ENCODE data around the gene AIF1L.
"Not testable (repeated sequence)": the region's sequence is repeated elsewhere in the genome, so short reads cannot be mapped to it uniquely, and the experiment has no call there.

Gene AIF1L

DNA sequence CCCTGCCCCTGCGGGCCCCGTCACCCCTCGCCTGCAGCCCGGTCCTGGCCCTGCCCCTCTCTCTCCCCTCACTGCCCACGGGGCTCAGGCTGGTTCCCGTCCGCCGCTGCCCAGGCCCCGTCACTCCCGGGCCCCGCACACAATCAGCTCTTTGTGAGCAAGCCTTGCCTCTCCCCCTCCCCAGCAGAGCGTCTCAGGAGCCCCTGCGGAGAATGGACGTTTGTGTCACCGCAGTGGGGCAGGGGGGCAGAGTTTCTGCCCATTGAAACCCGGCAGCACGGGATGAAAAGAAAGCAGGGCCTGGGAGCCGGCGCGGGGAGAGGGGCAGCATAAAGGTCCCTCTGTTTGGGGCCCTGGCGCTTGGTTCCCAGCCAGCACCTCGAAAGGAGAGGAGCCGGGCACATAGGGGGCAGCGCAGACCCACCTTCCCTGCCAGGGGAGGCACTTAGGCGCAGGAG lies 15.6 kb downstream of the AIF1L start:
- no peak overlapping the region for H3K9ac ChIP-seq (ENCODE audit: low read depth in 1 of 2, low read length in 2 of 2)
- H3K36me3 ChIP-seq (ENCODE audit: control insufficient read depth in 2 of 2, insufficient read depth in 2 of 2, low read length in 2 of 2), result no peaks in the 10 kb centered on the region
- no peaks in the 10 kb centered on the region for H3K27me3 ChIP-seq (ENCODE audit: control insufficient read depth in 2 of 2, insufficient read depth in 2 of 2, low read length in 2 of 2)
- H3K27ac ChIP-seq (ENCODE audit: low read depth in 2 of 2, low read length in 2 of 2), result no peak overlapping the region
- no peaks in the 10 kb centered on the region for H3K4me1 ChIP-seq (ENCODE audit: control insufficient read depth in 2 of 2, insufficient read depth in 2 of 2, low read length in 2 of 2)
- no peaks in the 10 kb centered on the region for H3K9me3 ChIP-seq (ENCODE audit: control insufficient read depth in 2 of 2, low read length in 2 of 2)
- no peak overlapping the region for H3K4me3 ChIP-seq (ENCODE audit: low read length in 2 of 2)

DNA sequence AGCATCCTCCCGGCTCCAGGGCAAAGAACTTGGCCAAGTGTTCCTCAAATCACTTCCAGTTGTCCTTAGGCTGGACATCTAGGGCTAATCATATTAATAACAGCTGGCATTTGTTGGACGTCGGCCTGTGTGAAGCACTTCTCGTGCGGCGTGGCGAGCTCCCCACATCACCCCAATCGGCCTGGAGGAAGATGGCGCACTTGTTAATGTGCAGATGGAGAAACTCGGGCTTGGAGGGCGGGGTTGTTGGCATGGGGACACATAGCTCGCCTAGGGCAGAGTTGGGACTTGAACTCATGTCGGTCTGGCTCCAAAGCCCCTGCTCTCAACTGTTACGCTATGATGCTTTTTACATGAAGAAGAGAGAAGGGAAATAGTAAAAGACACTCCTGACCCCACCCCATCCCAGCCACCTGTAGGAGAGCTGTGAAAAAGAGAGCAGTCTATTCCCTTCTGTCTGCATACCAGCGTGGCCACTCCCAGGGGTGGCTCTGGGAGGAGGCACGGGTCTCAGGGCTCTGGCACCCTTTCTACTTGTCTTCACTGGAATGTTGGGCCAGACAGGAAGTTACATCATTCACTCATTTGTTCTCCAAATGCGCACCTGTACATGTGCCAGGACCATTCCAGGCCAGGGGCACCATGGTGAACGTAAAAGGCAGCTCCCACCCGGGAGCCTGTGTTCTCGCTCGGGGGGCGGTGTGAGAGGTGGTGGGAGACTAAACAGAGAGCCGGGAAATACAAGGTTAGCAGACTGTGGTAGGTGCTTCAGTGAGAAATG lies 16.2 kb downstream of the AIF1L start:
- H3K27ac ChIP-seq (ENCODE audit: low read depth in 2 of 2, low read length in 2 of 2), result no peak overlapping the region
- H3K4me1 ChIP-seq (ENCODE audit: control insufficient read depth in 2 of 2, insufficient read depth in 2 of 2, low read length in 2 of 2), result no peaks in the 10 kb centered on the region
- no peaks in the 10 kb centered on the region for H3K36me3 ChIP-seq (ENCODE audit: control insufficient read depth in 2 of 2, insufficient read depth in 2 of 2, low read length in 2 of 2)

DNA sequence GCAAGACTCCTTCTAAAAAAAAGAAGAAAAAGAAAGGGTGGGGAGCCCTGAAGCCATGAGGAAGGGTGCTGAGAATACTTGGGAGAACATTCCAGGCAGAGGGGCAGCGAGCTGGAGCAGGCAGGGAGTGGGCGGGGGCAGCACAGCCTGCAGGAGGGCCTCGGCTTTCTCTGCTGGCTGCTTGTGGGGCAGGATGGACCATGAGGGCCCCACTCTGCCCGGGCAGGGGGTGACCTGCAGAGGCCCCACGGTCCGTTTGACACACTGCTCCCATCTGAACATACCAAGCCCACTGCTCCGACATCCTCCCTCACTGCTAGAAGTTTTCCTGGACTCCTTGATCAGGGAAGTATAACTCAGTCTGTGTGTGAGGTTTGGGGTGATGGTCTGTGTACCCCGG lies 17.3 kb downstream of the AIF1L start:
- H3K36me3 ChIP-seq (ENCODE audit: control insufficient read depth in 2 of 2, insufficient read depth in 2 of 2, low read length in 2 of 2), result no peaks in the 10 kb centered on the region
- H3K4me1 ChIP-seq (ENCODE audit: control insufficient read depth in 2 of 2, insufficient read depth in 2 of 2, low read length in 2 of 2), result no peaks in the 10 kb centered on the region
- no peak overlapping the region for H3K4me3 ChIP-seq (ENCODE audit: low read length in 2 of 2)
- H3K9me3 ChIP-seq (ENCODE audit: control insufficient read depth in 2 of 2, low read length in 2 of 2), result no peaks in the 10 kb centered on the region
- no peak overlapping the region for H3K27ac ChIP-seq (ENCODE audit: low read depth in 2 of 2, low read length in 2 of 2)
- H3K27me3 ChIP-seq (ENCODE audit: control insufficient read depth in 2 of 2, insufficient read depth in 2 of 2, low read length in 2 of 2), result no peaks in the 10 kb centered on the region
- H3K9ac ChIP-seq (ENCODE audit: low read depth in 1 of 2, low read length in 2 of 2), result no peak overlapping the region

More for the DNA sequence above, 16.2 kb downstream of the AIF1L start:
- Histone ChIP-seq H3K9me3 (ENCODE audit: control insufficient read depth in 2 of 2, low read length in 2 of 2) (no peaks in the 10 kb centered on the region), H3K4me3 (ENCODE audit: low read length in 2 of 2) (no peak overlapping the region), H3K27me3 (ENCODE audit: control insufficient read depth in 2 of 2, insufficient read depth in 2 of 2, low read length in 2 of 2) (no peaks in the 10 kb centered on the region), H3K9ac (ENCODE audit: low read depth in 1 of 2, low read length in 2 of 2) (no peak overlapping the region)

DNA sequence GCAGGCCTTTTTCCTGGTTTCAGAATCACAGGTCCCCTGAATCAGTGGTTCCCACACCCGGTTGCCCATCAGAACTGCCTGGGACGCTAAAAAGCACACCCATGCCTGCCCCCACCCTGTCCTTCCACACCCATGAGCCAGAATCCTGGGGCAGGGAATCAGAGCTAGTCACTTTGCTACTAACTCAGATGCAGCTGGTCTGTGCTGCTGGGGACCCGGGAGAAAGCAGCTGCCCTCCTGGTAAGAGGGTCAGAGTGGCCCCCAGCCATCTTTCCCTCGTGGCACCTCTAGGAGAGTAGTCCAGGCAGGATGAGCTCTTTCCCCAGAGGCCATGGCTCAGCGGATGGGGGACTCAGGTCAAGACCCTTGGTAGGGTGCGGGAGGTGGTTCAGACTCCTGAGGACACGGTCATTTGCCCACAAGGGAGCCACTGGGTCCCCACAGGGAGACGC lies 17.8 kb downstream of the AIF1L start:
- no peaks in the 10 kb centered on the region for H3K4me1 ChIP-seq (ENCODE audit: control insufficient read depth in 2 of 2, insufficient read depth in 2 of 2, low read length in 2 of 2)
- H3K9ac ChIP-seq (ENCODE audit: low read depth in 1 of 2, low read length in 2 of 2), result no peak overlapping the region
- no peaks in the 10 kb centered on the region for H3K27me3 ChIP-seq (ENCODE audit: control insufficient read depth in 2 of 2, insufficient read depth in 2 of 2, low read length in 2 of 2)
- no peaks in the 10 kb centered on the region for H3K36me3 ChIP-seq (ENCODE audit: control insufficient read depth in 2 of 2, insufficient read depth in 2 of 2, low read length in 2 of 2)
- H3K4me3 ChIP-seq (ENCODE audit: low read length in 2 of 2), result no peak overlapping the region
- H3K27ac ChIP-seq (ENCODE audit: low read depth in 2 of 2, low read length in 2 of 2), result no peak overlapping the region
- no peaks in the 10 kb centered on the region for H3K9me3 ChIP-seq (ENCODE audit: control insufficient read depth in 2 of 2, low read length in 2 of 2)

DNA sequence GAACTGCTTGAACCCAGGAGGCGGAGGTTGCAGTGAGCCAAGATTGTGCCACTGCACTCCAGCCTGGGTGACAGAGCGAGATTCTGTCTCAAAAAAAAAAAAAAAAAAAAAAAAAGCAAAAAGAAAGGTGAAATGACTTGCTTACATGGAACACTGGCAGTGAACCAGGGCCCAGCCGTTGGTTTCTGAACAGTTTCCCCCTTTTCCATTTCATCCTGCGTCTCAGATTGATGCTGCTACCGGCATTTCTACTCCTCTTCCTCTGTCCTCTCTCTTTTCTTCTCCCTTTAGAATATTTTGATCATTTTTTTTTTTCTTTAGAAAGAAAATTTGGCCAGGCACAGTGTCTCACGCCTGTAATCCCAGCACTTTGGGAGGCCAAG lies 19.0 kb downstream of the AIF1L start:
- H3K27me3 ChIP-seq (ENCODE audit: control insufficient read depth in 2 of 2, insufficient read depth in 2 of 2, low read length in 2 of 2); H3K9ac ChIP-seq (ENCODE audit: low read depth in 1 of 2, low read length in 2 of 2); H3K27ac ChIP-seq (ENCODE audit: low read depth in 2 of 2, low read length in 2 of 2); H3K36me3 ChIP-seq (ENCODE audit: control insufficient read depth in 2 of 2, insufficient read depth in 2 of 2, low read length in 2 of 2); H3K9me3 ChIP-seq (ENCODE audit: control insufficient read depth in 2 of 2, low read length in 2 of 2); H3K4me1 ChIP-seq (ENCODE audit: control insufficient read depth in 2 of 2, insufficient read depth in 2 of 2, low read length in 2 of 2); H3K4me3 ChIP-seq (ENCODE audit: low read length in 2 of 2): not testable (repeated sequence)

DNA sequence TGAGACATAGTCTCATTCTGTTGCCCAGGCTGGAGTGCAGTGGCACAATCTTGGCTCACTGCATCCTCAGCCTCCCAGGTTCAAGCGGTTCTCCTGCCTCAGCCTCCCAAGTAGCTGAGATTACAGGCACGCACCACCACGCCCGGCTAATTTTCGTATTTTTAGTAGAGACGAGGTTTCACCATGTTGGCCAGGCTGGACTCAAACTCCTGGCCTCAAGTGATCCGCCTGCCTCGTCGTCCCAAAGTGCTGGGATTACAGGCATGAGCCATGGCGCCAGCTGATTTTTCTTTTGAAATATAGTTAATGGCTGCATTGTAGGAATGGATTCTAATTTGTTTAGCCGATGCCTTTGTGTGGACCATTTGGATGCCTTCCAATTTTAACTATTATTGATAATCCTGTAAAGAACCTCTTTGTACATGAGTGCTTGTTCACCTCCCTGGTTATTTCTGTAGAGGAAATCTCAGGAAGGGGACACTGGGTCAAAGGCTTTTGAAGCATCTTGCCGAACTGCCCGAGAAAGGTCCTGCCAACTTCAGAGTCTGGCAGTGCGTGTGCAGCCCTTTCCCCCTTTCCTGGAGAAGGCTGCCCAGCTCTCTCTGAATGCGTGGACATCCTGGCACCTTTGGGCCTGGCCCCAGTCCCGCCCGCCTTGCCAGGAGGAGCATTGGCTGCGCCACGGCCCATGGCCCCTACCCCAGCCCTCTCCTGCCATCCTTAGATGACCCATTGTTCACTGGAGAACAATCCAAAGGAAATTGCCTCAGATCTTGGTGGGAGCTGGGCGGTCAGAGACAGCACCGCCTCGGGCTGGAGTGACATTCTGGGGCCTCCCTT lies 20.2 kb downstream of the AIF1L start:
- H3K27ac ChIP-seq (ENCODE audit: low read depth in 2 of 2, low read length in 2 of 2), result no peak overlapping the region
- H3K9ac ChIP-seq (ENCODE audit: low read depth in 1 of 2, low read length in 2 of 2), result no peak overlapping the region
- H3K36me3 ChIP-seq (ENCODE audit: control insufficient read depth in 2 of 2, insufficient read depth in 2 of 2, low read length in 2 of 2), result no peaks in the 10 kb centered on the region
- H3K9me3 ChIP-seq (ENCODE audit: control insufficient read depth in 2 of 2, low read length in 2 of 2), result no peaks in the 10 kb centered on the region
- H3K4me3 ChIP-seq (ENCODE audit: low read length in 2 of 2), result no peak overlapping the region
- H3K4me1 ChIP-seq (ENCODE audit: control insufficient read depth in 2 of 2, insufficient read depth in 2 of 2, low read length in 2 of 2), result no peaks in the 10 kb centered on the region
- H3K27me3 ChIP-seq (ENCODE audit: control insufficient read depth in 2 of 2, insufficient read depth in 2 of 2, low read length in 2 of 2), result no peaks in the 10 kb centered on the region

DNA sequence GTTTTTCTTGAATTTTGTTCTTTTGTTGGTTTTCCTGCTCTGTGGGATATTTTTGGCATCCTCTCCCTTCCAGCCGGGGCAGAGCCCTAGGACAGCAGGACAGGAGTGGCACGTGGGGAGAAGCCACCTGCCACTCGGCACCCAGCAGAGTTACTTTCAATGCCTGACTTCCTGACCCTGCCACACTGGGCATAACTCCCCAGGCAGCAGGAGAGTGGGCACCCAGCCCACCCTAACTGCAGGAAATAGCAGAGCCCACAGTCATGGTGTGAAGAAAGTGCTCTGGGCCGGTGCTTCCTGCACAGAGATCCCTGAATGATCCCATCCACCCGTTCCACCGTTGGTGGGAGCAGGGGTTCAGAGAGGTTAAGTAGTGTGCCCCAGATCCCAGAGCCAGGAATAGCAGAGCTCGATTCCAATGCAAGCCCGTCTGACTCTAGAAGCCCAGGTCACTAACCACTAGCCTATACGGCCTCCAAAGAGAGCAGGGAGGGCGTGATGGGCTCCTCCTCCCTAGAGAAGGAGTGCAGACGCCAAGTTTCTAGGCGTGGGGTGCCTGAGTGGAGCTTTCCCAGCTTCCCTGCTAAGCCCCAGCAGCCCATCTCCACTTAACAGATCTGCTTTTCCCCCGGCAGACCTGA lies 20.9 kb downstream of the AIF1L start:
- H3K27me3 ChIP-seq (ENCODE audit: control insufficient read depth in 2 of 2, insufficient read depth in 2 of 2, low read length in 2 of 2), result no peaks in the 10 kb centered on the region
- H3K36me3 ChIP-seq (ENCODE audit: control insufficient read depth in 2 of 2, insufficient read depth in 2 of 2, low read length in 2 of 2), result no peaks in the 10 kb centered on the region
- H3K27ac ChIP-seq (ENCODE audit: low read depth in 2 of 2, low read length in 2 of 2), result no peak overlapping the region
- H3K4me3 ChIP-seq (ENCODE audit: low read length in 2 of 2), result no peak overlapping the region
- H3K9me3 ChIP-seq (ENCODE audit: control insufficient read depth in 2 of 2, low read length in 2 of 2), result no peaks in the 10 kb centered on the region
- H3K9ac ChIP-seq (ENCODE audit: low read depth in 1 of 2, low read length in 2 of 2), result no peak overlapping the region
- H3K4me1 ChIP-seq (ENCODE audit: control insufficient read depth in 2 of 2, insufficient read depth in 2 of 2, low read length in 2 of 2), result no peaks in the 10 kb centered on the region

DNA sequence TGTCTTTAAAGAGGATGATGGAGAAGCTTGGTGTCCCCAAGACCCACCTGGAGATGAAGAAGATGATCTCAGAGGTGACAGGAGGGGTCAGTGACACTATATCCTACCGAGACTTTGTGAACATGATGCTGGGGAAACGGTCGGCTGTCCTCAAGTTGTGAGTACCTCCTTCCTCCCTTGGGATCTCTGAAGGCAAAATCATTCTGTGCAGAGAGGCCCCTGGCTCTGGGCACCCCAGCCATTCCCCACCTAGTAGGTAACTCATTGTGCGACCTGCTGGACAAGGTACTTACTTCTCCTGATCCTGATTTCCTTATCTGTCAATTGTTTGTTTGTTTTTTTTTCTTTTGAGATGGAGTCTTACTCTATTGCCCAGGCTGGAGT lies 21.4 kb downstream of the AIF1L start:
- Histone ChIP-seq H3K27ac (ENCODE audit: low read depth in 2 of 2, low read length in 2 of 2) (no peak overlapping the region), H3K36me3 (ENCODE audit: control insufficient read depth in 2 of 2, insufficient read depth in 2 of 2, low read length in 2 of 2) (no peaks in the 10 kb centered on the region), H3K9ac (ENCODE audit: low read depth in 1 of 2, low read length in 2 of 2) (no peak overlapping the region), H3K4me1 (ENCODE audit: control insufficient read depth in 2 of 2, insufficient read depth in 2 of 2, low read length in 2 of 2) (no peaks in the 10 kb centered on the region), H3K9me3 (ENCODE audit: control insufficient read depth in 2 of 2, low read length in 2 of 2) (no peaks in the 10 kb centered on the region), H3K27me3 (ENCODE audit: control insufficient read depth in 2 of 2, insufficient read depth in 2 of 2, low read length in 2 of 2) (no peaks in the 10 kb centered on the region), H3K4me3 (ENCODE audit: low read length in 2 of 2) (no peak overlapping the region)

DNA sequence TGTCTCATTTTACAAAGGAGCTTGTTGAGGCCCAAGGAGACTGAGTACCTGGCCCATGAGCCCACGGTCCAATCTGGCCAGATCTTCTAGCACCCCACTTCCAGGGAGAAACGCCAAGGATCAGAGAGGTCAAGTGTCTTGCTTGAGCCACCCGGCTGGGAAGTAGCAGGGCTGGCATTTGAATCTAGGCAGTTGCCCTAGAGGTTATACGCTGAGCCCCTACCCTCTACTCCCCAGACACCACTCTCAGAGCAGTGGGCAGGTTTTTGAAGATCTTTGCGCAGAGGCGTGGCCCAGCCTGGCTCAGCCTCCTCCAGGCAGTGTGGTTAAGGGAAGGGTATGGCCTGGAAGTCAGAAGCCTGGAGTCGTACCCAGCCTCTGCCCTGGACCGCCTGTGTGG lies 23.3 kb downstream of the AIF1L start:
- Histone ChIP-seq H3K27me3 (ENCODE audit: control insufficient read depth in 2 of 2, insufficient read depth in 2 of 2, low read length in 2 of 2) (no peaks in the 10 kb centered on the region), H3K27ac (ENCODE audit: low read depth in 2 of 2, low read length in 2 of 2) (no peak overlapping the region), H3K9me3 (ENCODE audit: control insufficient read depth in 2 of 2, low read length in 2 of 2) (no peaks in the 10 kb centered on the region), H3K4me1 (ENCODE audit: control insufficient read depth in 2 of 2, insufficient read depth in 2 of 2, low read length in 2 of 2) (peaks cover 0 to 2% of the 10 kb centered on the region in 2 donors), H3K4me3 (ENCODE audit: low read length in 2 of 2) (no peak overlapping the region), H3K9ac (ENCODE audit: low read depth in 1 of 2, low read length in 2 of 2) (no peak overlapping the region), H3K36me3 (ENCODE audit: control insufficient read depth in 2 of 2, insufficient read depth in 2 of 2, low read length in 2 of 2) (no peaks in the 10 kb centered on the region)

DNA sequence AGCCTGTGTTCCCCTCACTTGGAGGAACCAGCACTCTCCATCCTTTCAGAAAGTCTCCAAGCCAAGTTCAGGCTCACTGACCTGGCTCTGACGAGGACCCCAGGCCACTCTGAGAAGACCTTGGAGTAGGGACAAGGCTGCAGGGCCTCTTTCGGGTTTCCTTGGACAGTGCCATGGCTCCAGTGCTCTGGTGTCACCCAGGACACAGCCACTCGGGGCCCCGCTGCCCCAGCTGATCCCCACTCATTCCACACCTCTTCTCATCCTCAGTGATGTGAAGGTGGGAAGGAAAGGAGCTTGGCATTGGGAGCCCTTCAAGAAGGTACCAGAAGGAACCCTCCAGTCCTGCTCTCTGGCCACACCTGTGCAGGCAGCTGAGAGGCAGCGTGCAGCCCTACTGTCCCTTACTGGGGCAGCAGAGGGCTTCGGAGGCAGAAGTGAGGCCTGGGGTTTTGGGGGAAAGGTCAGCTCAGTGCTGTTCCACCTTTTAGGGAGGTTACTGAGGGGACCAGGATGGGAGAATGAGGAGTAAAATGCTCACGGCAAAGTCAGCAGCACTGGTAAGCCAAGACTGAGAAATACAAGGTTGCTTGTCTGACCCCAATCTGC lies 24.4 kb downstream of the AIF1L start:
- no peaks in the 10 kb centered on the region for H3K27me3 ChIP-seq (ENCODE audit: control insufficient read depth in 2 of 2, insufficient read depth in 2 of 2, low read length in 2 of 2)
- H3K4me1 ChIP-seq (ENCODE audit: control insufficient read depth in 2 of 2, insufficient read depth in 2 of 2, low read length in 2 of 2), result peaks cover 0 to 7% of the 10 kb centered on the region in 2 donors
- H3K9me3 ChIP-seq (ENCODE audit: control insufficient read depth in 2 of 2, low read length in 2 of 2), result no peaks in the 10 kb centered on the region
- no peaks in the 10 kb centered on the region for H3K36me3 ChIP-seq (ENCODE audit: control insufficient read depth in 2 of 2, insufficient read depth in 2 of 2, low read length in 2 of 2)
- H3K27ac ChIP-seq (ENCODE audit: low read depth in 2 of 2, low read length in 2 of 2), result no peak overlapping the region
- no peak overlapping the region for H3K4me3 ChIP-seq (ENCODE audit: low read length in 2 of 2)
- no peak overlapping the region for H3K9ac ChIP-seq (ENCODE audit: low read depth in 1 of 2, low read length in 2 of 2)
